DMS79 treated with DMSO at 0.1 percent for 48 hours (cell line): ENCODE data around the gene PWWP2A.

Experiments
- DNase-seq: peaks from one replicate; lab custom pipeline; 2025; lab: John Stamatoyannopoulos, UW

Gene PWWP2A

DNA sequence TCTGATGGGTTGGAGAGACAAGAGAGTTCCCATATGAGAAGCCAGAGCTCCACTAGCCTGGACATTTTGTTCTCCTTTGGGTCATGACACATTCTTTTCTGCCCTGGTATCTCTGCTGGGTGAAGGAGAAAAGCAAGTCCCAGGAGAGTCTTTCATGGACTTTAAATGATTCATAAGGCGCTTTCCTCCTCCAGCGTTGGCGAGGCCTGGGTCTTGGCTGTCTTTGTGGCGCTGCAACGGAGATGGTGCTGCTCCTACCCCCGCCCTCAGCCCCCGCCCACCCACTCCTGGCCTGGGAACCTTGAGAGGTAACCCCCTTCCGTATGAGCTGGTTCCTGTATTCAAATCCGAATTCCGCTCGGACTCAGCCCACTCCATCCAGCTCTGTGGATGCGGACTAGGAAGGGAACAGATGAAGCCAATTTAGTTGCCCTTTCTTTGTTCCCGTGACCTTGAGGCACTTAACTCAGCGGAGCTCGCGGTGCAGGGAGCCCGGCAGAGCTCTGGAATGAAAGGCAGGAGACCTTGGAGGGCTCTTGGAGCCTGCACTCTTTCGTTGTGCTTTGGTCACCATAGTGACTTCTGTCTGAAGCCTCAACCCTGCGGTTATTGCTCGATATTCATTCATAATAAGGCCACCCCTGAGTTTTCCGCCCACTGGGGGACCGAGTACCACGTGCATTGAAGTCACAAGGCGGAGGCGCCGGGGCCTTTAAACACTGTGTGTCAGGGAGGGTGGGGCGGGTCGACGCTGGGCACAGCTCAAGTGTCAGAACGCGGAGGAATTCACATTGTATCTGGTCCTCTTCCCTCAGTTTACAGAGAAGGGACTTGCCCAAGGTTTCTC lies 14.0 kb upstream of the PWWP2A start:
- peak; percentile 9 for DNase-seq

DNA sequence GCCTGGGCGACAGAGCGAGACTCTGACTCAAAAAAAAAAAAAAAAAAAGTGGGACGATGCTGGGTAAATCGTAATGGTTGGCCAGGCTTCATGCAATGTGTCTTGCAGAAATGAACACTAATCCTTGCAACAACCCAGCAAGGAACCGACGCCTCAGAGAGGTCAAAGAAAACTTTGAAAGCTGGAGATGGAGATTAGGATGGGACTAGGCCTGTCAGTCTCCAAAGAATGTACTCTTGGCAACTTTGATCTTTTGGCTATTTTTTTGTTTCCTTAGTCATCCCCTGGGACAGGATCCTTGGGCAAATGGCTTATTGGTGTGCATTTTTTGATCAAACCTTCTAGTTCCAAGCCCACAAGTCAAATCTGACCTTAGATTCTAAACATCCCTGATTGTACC lies 10.6 kb upstream of the PWWP2A start:
- DNase-seq, result no peak

DNA sequence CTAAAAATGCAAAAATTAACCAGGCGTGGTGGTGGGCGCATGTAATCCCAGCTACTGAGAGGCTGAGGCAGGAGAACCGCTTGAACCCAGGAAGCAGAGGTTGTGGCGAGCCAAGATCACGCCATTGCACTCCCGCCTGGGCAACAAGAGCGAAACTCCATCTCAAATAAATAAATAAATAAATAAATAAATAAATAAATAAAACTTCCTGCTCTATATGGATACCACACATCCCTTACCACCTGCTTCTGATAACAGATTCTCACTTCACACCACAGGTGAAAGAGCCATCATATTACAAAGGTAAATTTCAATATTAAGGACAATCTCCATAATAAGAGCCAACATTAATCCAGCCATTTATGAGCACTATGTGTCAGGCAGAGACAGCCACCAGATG lies 9.4 kb upstream of the PWWP2A start:
- no peak for DNase-seq

GRCh38 chr5:160119905-160120266 lies 636 bp upstream of the PWWP2A start:
- no peak for DNase-seq

DNA sequence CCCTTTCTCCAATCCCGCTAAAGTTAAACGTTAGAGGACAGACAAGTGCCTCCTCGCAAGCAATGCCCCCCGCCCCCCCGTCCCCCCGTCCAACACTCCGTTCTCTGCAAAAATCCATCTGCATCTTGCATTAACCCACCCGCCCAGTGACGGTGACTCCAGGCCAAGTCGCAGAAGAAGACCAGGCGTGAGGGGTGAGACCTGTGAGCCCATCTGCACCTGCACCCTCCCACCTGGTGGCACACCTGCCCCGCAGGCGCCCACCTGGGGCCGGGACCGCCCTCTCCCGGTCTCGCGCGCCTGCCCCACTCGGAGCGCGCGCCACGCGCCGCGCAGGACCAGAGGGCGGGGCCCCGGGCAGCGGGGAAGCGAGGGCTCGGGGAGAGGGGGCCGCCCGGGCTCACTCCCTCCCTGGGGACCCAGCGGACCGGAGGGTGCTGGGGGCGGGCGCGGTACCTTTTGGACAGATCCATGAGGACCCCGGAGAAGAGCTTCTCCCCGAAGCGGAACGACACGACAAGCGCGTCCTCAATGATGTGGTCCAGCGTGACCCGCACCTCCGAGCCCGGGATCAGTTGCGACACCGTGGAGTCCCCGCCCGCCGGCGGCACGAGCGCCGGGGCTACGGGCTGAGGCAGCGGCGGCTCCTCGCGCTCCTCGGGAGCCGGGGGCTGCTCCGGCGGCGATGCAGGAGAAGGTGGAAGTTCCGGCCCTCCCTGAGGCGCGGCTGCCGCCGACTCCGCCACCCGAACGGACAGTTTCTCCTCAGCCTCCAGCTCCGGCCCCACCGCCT lies 705 bp downstream of the PWWP2A start:
- DNase-seq, result peak; percentile 17

DNA sequence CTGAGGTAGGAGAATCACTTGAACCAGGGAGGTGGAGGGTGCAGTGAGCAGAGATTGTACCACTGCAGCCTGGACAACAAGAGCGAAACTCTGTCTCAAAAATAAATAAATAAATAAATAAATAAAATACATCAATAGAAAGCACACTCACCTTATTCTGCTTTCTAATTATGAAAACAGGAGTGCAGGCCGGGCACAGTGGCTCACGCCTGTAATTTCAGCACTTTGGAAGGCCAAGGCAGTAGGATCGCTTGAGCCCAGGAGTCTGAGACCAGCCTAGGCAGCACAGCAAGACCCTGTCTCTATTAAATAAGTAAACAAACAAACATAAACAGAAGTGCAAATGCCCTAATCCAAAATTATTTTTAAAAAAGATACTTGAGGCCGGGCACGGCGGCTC lies 2.3 kb downstream of the PWWP2A start:
- DNase-seq, result no peak

DNA sequence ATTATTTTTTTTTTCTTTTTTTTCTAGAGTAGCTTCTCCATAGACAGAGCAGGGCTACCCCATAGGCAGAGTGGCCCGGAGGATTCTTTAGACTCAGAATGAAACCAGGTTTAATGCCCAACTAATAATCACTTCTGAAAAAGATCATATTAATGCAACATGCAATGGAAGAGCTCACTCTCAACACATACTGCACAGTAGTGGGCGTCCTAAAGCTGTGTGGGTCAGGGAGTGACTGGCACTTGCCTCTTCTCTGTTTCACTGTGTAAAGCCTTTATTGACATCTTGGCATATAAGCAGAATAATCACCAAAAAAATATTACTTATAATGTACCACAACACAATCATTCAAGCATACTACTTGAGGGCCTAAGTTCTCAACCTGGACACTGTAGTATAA lies 11.1 kb downstream of the PWWP2A start:
- no peak for DNase-seq

DNA sequence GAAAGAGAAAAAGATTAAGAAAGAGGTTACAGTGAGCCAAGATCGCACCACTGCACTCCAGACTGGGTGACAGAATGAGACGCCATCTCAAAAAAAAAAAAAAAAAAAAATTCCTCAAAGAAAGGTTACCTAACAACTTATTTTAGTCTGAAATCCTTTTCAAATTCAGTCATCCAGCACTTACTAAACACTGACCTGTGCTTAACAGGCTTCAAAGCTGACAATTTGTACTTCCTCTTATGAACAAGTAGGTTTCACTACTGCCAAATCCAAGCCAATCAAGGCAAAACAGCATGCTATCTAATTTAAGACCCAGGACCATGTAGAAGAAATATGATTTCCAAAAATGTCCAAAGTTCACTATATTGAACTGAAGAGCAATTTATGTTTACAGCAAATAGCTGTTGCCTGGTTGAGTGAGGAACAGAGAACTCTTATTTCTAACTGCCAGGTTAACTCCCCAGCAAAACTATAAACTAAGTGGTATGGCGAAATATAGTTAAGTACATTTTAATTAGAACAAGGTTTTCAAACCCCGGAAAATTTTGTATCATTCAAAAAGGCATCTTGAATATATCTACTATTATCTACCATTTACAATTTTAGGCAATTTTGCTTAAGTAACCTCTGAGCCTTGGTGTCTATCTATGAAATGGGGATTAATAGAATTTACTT lies 13.4 kb downstream of the PWWP2A start:
- peak; percentile 13 for DNase-seq

DNA sequence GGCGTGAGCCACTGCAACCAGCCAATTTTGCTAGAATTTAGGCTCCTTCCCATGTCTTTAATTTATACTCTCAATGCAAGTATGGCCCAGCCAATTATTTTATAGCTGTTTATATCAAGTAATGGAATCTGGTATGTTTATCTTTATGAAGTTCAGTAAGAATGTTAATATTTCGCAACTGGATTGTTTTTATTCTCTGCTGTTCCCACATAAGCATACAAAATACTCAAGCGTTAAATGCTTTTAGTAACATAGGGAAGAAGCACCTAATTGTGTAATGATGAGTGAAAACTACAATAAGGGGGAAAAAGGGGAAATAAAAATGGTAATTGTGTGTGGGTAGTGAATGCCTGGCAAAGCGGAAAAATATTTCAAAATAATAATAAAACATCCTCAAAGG lies 21.3 kb downstream of the PWWP2A start:
- DNase-seq, result no peak

DNA sequence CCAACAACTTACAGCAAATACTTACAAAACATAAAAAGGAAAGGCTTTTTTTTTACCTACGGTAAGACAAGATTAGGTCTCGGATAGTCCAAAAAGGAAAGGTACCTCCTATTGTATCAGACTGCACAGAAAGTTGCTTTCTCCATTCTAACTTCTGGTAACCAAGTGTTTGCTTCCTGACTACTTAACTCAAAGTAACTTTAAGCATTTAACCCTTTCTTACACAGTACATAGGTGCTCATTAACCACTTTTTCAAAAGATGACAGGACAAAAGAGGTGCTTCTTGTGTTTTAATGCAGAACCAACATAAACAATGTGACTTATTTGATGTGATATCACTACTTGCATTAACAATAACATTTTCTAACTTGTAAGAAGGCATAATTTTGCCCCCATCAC lies 23.1 kb downstream of the PWWP2A start:
- no peak for DNase-seq

GRCh38 chr5:160092960-160093707 lies 26.1 kb downstream of the PWWP2A start:
- no peak for DNase-seq

DNA sequence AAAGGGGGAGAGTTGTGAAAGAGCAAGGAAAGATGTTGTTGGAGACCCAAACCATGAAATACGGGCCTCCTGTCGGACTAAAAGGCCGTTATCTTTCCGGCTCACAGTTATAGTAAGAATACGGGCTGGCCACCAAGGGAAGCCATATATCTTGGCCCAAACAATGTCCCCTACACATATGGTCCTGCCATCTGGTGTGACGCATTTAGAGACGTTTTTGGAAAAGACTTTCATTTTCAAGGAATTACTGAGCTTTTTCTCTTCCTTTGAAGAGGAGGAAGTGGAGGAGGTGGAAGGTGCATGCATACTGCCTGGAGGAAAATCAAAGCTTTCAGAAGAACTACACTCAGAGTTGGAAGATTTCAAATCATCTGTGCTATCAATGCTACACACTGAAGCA lies 26.7 kb downstream of the PWWP2A start:
- DNase-seq, result no peak

DNA sequence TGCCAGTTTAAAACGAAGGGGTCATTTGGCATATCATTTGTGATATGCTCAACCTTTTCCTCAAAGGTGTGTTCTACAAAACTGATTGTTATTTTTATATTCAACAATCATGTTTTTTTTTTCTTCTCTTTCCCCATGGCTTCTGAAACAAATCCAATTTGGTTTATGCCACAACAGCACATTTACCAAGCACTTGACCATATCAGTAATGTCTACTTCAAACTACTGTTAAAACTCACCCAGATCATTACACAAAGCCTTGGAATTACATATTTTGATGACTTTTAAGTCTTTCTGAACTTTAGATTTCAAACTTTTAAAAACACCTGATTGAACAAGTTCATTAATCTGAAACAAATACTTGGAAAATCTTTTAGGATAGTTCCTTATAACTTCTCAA lies 29.2 kb downstream of the PWWP2A start:
- no peak for DNase-seq

GRCh38 chr5:160089531-160089930 lies 29.7 kb downstream of the PWWP2A start:
- no peak for DNase-seq

- no peak for DNase-seq
Observed at GRCh38 chr5:160088805-160089204, 30.4 kb downstream of the PWWP2A start.

DNA sequence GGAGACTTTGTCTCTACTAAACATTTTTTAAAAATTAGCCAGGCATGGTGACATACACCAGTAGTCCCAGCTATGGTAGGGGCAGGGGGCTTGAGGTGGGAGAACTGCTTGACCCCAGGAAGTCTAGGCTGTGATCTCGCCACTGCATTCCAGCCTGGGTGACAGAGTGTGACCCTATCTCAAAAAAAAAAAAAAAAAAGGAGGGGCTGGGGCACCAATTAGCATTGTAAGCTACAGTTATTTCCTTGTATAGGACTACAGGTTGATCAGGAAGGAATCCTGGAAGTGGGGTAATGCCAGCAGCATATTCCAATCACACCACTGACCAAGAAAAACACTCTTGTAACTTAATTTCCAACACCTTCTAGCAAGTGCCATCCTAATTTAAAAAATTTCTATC lies 32.1 kb downstream of the PWWP2A start:
- no peak for DNase-seq

DNA sequence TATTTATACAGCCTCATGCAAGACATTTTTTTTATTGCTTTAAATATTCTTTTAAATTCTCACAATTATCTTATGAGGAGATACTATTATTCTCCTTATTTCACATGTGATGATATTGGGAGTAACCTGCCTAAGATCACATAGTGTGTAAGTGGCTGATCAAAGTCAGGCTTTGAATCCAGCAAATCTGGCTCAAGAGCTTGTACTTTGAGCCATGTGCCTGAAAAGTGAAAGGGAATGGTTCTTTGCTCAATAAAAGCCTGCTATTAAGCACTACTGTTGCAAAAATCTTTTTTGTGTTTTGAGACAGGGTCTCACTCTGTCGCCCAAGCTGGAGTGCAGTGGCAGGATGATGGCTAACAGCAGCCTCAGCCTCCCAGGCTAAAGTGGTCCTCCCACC lies 35.1 kb downstream of the PWWP2A start:
- no peak for DNase-seq

- no peak for DNase-seq
Observed at GRCh38 chr5:160083501-160083900, 35.7 kb downstream of the PWWP2A start.

DNA sequence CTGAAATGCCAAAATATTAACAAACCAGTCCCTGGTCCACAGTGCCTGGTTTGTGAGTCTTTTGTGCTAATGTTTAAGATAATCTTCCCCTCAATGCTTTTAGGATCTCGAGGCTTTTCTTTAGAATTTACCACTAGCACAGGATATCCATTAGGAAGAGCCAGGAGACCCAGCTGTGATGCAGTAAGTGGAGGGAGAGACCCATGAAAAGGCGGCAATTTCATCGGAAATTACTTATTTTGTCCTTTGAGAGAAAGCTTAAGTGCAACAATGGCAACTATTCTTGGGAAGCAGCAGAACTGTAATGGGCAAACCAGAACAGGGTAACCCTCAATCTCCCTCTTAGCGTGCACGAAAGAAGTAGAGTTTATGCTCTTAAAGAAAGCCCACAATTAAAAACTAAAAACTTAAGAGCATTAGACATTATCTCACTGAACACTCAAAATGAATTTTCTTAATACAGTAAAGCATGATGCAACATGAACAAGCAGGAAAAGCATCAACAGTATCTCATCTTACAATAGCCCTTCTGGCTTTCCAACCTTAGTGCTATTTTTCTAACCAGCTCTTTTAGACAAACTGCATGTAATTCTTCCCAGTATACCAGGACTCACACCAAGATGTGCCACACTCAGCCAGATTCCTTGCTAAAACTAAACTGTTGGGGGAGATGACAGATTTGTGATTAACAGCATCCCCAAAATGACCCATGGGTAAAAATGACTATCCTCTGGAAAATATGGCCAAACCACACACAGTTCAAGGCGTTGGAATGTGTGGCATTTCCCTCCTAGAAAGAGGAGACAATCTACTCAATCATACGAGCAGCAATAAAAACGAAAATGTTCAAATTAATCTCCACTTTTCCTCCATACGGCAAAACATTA lies 36.4 kb downstream of the PWWP2A start:
- DNase-seq, result no peak

- no peak for DNase-seq
Observed at GRCh38 chr5:160081495-160081894, 37.8 kb downstream of the PWWP2A start.

GRCh38 chr5:160079753-160080152 lies 39.5 kb downstream of the PWWP2A start:
- DNase-seq, result no peak
